GM21526 (cell line): ENCODE data around the gene OPTC.
"Not testable (repeated sequence)": the region's sequence is repeated elsewhere in the genome, so short reads cannot be mapped to it uniquely, and the experiment has no call there.

Experiments used
- ATAC-seq: cut with Tn5 transposase; IDR thresholded peaks from one replicate; pipeline ENCODE4 v1.9.1; 2021; ENCODE audit warnings: moderate library complexity; ENCODE audit not compliant: unreplicated experiment, low FRiP score

OPTC gene, protein sequence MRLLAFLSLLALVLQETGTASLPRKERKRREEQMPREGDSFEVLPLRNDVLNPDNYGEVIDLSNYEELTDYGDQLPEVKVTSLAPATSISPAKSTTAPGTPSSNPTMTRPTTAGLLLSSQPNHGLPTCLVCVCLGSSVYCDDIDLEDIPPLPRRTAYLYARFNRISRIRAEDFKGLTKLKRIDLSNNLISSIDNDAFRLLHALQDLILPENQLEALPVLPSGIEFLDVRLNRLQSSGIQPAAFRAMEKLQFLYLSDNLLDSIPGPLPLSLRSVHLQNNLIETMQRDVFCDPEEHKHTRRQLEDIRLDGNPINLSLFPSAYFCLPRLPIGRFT

DNA sequence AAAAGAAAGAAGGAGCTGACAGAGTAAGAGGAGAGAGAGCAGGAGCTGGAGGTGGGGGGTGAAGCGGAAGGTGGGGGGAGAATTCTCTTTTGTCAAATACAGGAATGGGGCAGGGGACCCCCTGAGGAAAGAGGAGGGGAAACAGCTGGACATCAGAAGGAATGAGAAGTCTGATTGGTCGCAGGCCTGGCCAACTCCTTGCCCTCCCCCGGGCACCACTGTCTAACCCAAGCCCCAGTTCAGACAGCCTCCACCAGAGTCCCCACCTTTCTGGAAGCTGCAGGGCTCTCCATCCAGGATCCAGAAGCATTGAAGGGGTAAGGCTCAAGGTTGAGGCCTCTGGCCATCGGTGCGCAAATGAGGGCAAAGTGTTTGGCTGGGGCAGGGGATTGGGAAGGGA lies at the start of gene OPTC:
OPTC (plus strand) TSS at position 253 of the 400 bp plus-strand sequence. CDS start 1,853 bp downstream, outside the sequence.
- ATAC-seq, result no peak

DNA sequence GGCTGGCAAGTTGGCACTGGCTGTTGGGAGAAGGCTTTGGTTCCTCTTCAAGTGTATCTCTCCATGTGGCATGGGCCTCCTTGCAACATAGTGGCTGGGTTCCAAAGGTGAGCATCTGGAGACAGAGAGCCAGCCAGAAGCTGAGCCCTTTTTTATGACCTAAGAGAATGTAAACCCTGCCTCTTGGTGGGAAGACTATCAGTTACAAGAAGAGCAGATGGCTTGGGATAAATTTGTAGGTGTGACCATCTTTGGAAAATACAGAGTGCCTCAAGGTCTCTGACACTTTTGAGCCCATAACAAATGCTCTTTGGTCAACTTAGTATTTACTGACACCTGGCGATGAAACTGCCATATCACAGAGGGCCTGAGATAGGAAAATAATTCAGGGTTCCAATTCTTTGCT lies 49.8 kb upstream of the OPTC start:
- no peak for ATAC-seq

DNA sequence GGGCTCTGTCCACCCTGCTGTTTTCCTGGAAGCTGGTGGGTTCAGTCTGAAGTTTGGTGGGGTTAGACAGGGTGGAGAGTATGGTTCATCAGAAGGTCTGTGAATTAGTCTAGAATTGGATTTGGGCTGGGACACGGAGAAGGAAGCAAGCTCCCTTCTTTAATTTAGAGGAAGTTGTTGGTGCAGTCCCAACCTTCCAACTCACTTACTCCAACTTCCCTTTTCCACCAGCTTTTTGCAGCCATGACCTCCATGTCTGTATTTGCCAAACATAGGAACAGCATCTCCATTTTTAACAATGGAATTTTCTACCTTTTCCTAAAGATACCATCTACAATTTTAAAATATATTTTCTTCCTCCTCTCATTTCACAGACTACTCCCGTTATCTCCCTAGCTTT lies 46.8 kb upstream of the OPTC start:
- no peak for ATAC-seq

DNA sequence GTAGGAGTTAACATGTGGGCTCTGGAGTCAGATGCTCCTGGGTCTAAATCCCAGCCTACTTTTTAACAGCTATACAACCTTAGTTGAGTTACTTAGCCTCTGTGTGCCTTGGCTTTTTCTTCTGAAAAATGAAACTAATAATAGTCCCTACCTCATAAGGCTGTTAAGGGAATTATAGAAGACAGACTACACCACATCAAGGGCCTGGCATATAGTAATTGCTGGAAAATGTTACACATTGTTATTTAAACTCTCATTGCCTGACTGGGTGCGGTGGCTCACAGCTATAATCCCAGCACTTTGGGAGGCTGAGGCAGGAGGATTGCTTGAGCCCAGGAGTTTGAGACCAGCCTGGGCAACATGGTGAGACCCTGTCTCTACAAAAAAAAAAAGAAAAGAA lies 46.4 kb upstream of the OPTC start:
- ATAC-seq, result not testable (repeated sequence)

DNA sequence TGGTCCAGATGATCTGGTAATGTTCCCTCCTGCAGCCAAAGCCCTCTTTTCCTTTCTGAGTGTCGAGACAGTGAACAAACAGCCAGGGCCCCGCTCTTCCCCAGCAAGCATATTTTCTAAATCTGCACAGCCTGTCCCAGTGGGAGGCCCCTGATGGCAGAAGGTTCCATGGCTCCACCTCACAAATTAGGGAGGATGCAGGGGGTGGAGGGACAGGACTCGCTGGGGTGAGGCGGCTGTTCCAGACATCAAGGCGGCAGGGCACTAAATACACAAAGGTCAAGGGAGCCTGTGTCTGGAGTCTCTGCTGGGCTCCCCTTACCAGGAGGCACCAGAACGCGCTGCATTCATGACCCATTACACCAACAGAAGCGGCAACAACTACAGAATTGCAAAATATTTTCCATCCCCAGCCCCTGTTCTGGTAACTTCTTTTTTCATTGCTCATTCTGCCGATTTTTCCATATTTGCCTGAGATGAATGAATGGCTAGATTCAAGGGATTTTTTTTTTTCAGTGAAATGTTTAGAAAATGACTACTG lies 45.4 kb upstream of the OPTC start:
- ATAC-seq, result no peak

DNA sequence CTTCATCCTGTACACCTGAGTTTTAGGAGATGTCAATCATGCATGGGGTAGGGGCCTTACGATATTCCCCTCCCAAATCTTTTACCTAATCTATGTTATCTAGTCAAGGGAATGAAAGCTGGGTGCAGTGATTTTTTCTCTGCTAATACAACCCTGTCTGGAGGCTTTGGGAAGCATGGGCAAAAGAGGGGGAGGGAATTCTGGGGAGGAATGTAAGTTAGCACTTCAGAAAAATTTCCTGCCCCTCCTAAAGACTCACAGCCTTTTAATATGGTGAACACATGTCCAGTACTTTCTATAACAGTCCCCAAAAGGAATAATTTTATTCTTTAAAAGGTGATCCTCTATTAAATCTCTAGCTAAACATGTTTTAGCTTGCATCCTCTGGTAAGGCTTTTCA lies 44.0 kb upstream of the OPTC start:
- no peak for ATAC-seq

DNA sequence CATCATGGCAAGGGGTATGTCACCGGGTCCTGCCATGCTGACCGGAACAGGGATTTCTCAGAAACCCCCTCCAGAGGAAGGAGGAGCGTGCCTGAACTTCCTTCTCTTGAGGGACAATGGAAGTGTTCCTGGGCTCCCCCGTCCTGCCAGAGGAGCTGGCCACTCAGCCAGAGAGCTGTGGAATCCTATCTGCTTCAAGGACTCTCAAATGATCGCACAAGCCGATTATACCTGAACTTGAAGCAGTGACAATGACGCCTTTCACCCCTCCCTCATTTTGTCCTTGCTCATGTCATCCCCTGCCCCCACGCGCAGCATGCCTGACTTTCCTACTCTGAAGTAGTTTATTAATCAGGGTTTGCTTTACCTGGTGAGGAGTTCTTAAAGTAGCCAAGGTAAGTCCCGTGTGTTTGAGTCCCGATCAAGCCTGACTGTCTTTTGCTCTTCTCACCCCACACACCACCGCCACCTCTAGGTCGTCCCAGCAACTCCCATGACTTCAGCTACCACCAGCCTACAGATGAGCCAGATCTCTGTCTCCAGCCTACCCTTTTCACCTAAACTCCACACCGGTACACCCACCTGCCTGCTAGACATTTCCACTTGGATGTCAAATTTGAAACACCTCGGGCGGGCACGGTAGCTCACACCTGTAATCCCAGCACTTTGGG lies 43.3 kb upstream of the OPTC start:
- no peak for ATAC-seq

DNA sequence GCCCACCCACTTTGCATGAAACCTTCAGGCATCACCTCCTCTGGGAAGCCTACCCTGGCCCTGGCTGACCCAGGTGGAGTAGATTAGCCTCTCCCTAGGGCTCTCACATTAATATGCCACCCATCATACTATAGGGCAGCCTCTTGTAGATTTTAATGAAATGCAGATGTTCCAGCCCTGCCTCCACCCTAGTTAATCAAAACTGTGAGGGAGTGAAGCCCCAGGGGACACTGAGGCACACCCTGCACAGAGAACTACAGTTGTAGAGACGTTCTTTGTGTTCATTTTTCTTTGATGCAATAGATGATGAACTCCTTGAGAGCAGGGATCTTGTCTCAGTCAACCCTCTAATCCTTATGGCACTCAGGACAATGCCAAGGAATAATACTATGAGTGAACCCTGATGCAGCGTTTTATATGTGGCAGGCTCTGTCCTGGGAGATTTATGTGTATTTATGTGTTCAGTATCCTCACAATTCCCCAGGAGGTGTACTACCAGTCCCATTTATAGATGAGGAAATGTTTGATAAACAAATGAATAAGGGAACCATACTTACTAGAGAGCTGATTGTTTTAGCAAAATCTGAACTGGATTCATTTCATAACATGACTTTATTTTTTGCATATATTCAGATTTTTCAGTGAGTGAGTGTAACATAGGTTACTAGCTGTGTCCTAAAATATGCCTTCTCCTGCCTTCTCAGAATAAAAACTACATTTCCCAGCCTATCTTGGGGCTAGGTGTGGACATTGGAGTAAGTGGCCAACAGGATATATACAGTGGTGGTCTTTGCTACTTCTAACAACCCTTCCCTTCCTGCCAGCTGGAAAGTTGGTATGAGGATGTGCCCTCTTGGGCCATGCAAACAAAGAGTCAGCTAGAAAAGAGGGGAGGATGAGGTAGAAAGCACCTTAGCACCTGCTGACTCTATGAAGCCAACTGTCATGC lies 41.8 kb upstream of the OPTC start:
- ATAC-seq, result no peak

DNA sequence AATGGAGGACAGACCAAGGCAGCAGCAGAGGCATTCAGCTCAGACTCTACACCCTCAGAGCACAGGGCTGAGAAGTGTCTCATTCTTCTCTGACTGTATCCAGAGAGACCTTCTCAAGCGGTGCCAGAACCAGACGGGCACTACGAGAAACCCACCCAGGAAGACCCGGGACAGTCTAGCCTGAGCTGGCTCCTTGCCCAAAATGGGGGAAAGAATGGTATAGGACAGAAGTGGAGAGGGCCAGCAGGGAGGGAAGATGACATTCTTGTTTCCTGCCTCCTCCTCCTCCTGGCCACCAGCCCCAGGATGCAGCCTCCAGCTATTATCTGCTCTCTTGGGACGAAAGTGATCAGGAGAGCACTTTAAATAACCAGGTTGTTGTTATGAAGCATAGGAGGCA lies 40.9 kb upstream of the OPTC start:
- no peak for ATAC-seq

DNA sequence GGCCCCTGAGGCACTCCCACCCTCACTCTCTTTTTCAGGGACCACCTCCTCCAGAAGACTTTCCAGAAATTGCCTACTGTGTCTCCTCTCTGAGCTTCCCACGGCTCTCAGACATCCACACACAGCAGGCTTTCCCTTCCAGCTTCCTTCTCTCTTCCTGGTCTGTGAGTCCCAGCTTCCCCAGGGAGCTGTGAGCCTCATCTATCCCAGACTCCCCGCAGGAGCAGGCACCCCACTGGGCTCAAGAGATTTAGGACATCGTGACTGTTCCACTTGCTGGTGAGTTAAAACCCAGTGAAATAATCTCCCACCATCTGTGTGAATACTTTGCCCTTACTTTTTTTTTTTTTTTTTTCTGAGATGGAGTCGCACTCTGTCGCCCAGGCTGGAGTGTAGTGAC lies 40.3 kb upstream of the OPTC start:
- no peak for ATAC-seq

DNA sequence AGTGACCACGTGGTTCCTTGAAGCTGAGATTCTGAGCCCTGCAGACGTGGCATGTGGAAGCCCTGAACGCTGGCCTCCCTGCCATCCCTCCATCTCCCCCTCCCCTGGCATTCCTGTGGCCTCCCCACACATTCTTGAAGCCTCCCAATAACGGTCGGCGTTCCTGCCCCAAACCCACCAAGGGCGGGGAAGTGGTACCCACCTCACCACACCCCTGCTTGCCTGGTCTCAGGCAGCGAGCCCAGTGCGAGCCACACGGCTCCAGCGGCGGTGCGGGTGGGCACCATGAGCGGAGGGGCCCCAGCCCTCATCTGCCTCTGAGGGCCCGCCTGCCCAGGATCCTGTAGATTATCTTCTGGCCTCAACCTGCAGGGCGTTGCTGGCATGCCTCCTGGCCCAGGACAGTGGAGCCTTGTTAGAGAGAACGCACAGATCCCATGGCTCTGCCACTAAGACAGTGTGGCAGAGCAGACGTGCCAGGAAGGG lies 38.9 kb upstream of the OPTC start:
- no peak for ATAC-seq

DNA sequence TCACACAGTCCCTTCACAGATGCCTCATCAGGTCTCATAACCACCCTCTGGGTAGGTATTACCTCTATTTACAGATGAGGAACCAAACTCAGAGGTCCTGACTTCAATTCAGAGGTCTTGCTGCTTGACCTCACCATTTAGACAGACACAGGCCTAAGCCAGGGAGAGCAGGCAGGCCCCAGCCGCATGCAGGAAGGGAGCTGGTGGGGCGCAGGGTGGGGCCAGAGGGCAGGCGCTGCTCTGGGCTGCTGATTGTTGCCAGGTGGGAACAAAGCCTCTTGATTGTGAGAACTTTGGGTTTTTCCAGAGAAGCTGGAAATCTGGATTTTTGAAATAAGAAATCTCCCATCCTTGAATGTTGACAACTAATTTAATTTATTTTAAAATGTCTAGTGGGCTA lies 38.2 kb upstream of the OPTC start:
- no peak for ATAC-seq

DNA sequence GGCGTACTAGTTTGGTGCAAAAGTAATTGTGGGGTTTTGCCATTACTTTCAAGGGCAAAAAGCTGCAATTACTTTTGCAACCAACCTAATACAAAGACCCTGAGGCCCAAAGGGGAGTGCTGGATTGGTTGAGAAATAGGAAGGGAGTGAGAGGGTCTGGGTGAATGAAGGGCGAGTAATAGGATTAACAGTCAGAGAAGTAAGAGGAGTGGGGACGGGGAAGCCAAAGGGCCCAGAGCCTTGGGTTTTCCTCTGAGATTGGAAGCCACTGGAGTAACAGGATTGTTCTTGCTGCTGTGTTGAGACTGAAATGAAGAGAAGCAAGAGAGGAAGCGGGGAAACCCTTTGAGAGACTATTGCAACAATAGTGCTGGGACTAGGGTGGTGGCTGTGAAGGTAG lies 37.4 kb upstream of the OPTC start:
- no peak for ATAC-seq

DNA sequence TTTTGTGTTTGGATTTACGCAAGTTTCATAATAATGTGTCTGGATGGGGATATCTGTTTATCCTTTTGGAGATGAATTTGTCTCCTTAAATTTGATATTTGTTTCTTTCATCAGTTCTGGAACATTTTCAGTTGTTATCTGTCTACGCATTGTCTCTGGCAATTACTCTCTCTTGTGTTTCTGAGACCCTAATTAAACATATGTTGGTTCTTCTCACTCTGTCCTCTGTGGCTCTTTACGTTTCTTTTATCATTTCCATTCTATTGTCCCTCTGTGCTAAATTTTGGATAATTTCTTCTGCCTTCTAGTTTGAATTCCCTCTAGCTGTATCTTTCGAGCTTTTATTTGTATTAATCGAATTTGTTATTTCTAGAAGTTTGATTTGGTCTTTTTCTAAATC lies 35.9 kb upstream of the OPTC start:
- no peak for ATAC-seq

DNA sequence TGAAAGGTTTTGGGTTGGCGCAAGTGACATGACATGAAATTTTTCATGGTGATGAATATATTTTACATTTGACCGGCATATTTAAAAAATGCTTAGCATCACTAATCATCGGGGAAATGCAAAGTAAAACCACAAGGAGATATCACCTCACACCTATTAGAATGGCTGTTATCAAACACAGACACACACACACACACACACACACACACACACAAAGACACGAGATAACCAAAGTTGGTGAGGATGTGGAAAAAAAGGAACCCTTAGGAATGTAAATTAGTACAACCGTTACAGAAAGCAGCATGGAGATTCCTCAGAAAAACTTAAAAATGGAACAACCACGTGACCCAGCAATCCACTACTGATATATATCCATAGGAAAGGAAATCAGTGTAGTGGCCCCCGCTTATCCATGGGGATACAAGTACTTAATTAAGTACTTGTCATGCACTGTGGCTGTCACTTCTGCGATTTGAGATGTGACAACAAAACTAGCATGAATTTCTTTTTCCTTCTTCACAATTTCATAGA lies 34.2 kb upstream of the OPTC start:
- ATAC-seq, result no peak

DNA sequence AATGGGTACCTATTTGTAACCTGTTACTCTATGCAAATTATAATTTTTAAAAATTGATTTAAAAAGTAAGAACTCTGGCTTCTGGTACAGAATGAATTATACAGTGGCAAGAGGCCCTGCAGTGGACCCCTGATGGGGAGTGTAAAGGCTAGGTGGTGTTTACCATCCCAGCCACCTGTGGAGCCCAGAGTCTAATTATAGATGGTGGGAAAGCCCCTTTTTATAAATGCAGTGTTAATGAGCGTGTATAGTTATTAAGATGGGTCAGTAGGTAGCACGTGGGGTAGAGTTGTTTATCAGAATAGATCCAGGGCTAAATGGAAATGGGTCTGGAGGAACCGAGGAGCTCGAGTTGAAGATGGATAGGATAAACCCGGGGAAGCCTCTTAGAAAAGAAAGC lies 32.2 kb upstream of the OPTC start:
- no peak for ATAC-seq

DNA sequence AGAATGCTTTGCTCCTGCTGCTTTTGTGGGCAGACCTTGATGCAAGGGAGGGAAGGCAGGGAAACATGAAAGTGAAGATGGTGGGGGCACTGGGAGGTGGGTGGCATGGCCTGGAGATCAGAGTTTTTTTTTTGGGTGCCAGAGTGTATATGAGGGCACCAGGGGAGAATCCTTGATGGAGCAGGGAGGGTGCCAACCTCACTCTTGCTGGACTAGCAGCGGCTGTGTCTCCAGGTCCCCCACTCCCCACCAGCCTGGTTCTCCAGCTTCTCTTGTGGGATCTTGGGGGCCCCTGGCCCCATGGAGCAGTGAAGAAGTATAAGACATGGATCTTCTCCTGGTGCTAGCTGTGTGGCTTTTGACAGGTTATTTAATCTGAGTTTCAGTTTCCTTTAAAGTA lies 31.8 kb upstream of the OPTC start:
- ATAC-seq, result no peak

DNA sequence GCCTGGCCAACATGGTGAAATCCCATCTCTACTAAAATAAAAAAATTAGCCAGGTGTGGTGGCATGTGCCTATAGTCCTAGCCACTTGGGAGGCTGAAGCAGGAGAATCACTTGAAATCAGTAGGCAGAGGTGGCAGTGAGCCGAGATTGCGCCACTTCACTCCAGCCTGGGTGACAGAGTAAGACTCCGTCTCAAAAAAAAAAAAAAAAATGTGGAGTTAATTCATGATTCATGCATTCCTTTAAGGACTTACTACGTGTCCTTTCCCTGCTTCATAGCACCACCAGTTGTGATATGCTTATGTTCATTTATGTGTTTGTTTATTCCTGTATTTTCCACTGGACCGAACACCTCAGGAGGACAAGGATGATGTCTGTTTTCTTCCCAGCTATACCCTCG lies 31.1 kb upstream of the OPTC start:
- ATAC-seq, result no peak

DNA sequence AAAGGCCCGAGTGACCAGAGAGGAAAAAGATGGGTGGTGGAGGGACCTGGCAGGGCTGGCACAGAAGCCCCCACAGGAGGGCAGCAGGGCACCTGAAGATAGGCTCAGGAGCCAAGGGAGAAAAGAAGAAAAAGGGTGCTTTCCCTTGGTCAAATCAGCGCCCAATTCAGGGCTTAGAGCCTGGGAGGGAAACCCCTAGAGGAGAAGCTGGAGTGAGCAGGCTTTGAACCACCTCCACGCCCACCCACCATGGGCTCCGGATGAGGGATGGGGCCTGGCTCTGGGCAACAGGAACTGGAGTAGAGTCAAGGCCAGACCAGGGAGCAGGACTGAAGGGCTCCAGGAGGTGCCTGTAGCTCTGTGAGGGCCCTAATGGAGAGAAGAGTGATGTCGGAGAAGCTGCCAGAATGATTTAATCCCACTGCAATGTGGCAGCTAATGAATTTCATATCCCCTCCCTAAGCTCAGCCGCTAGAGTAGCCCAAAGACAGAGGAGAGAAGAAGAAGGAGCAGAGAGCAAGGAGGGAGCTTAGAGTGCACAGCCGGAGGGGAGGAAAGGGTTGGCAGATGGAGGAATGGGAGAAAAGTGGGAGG lies 30.4 kb upstream of the OPTC start:
- no peak for ATAC-seq

DNA sequence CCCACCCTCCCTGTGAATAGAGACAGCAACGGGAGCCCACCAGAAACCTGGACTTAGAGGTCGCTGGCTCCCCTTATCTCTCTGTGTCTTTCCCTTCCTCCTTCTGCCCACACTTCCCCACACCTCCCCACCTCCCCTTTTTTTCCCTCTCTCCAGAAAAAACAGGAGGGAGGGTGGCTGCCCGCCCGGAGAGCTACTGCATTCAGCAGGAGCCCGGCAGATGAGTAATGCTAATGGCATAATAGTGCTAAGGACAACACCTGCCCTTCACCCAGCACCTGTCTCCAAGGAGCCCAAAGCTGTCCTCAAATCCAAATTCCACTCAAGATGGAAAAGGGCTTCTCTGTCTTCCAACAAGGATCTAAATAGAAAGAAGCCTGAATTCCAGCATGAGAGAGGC lies 29.7 kb upstream of the OPTC start:
- no peak for ATAC-seq
